GM19438 (cell line): ENCODE measurements around the gene HSPG2.

ENCODE experiments used
- ATAC-seq: cut with Tn5 transposase; IDR thresholded peaks from one replicate; pipeline ENCODE4 v1.9.1; 2021; ENCODE audit warnings: low read depth; ENCODE audit not compliant: unreplicated experiment

HSPG2 gene

GRCh38 chr1:21901473-21901847 lies 35.6 kb downstream of the HSPG2 start:
- ATAC-seq, result no peak

GRCh38 chr1:21900766-21901472 lies 36.2 kb downstream of the HSPG2 start:
- no peak for ATAC-seq

- no peak for ATAC-seq
Measured at GRCh38 chr1:21899987-21900386, 37.1 kb downstream of the HSPG2 start.

- ATAC-seq, result no peak
Measured at GRCh38 chr1:21899267-21899810, 37.8 kb downstream of the HSPG2 start.

GRCh38 chr1:21898326-21899200 lies 38.5 kb downstream of the HSPG2 start:
- ATAC-seq, result no peak

GRCh38 chr1:21897844-21898243 lies 39.3 kb downstream of the HSPG2 start:
- no peak for ATAC-seq

GRCh38 chr1:21896652-21897532 lies 40.2 kb downstream of the HSPG2 start:
- ATAC-seq, result no peak

GRCh38 chr1:21896026-21896425 lies 41.1 kb downstream of the HSPG2 start:
- ATAC-seq, result no peak

GRCh38 chr1:21894034-21894881 lies 42.9 kb downstream of the HSPG2 start:
- no peak for ATAC-seq

- no peak for ATAC-seq
Measured at GRCh38 chr1:21893046-21893805, 43.9 kb downstream of the HSPG2 start.

GRCh38 chr1:21891621-21892479 lies 45.3 kb downstream of the HSPG2 start:
- no peak for ATAC-seq

- ATAC-seq, result no peak
Measured at GRCh38 chr1:21891081-21891480, 46.0 kb downstream of the HSPG2 start.

GRCh38 chr1:21888500-21888899 lies 48.6 kb downstream of the HSPG2 start:
- ATAC-seq, result no peak

GRCh38 chr1:21887796-21888195 lies 49.3 kb downstream of the HSPG2 start:
- no peak for ATAC-seq

GRCh38 chr1:21887216-21887736 lies 49.8 kb downstream of the HSPG2 start:
- ATAC-seq, result no peak

GRCh38 chr1:21886486-21887215 lies 50.5 kb downstream of the HSPG2 start:
- no peak for ATAC-seq
